Panc1 (cell line): ENCODE results near the gene IRX1. TPM values are rescaled to one million over a fixed set of nuclear protein-coding genes. Genes with fewer than 3 reads are reported as not detected.

Experiments used
- ATAC-seq: fragments of 200-7000 bp; cut with Tn5 transposase; 2 replicates; pipeline ENCODE4 v1.9.1; 2020; ENCODE audit warnings: mild to moderate bottlenecking, moderate library complexity
- BruUV-seq: library from RNA; stranded (reverse); fragments of 400-500 nt; replicated peaks from 2 replicates; lab custom pipeline; 2021; lab: Mats Ljungman, UMichigan
- CTCF ChIA-PET: fragments of 300-600 bp; sonication (Branson Sonifier 250); formaldehyde crosslinking; loops from one replicate; lab custom pipeline; 2022; ENCODE audit warnings: antibody characterized with exemption; lab: Charles Lee
- POLR2A ChIA-PET: fragments of 300-600 bp; sonication (Branson Sonifier 250); formaldehyde crosslinking; loops from one replicate; lab custom pipeline; 2022; ENCODE audit warnings: antibody characterized with exemption; lab: Charles Lee
- DNase-seq: peaks from one replicate; pipeline ENCODE4 v3.0.0-alpha.2; 2010; ENCODE audit warnings: low read depth, low spot score
- H3K27ac ChIP-seq: 2 replicates; pipeline ENCODE4 v1.5.1; 2011; ENCODE audit warnings: mild to moderate bottlenecking, low read length, inconsistent platforms
- H3K27me3 ChIP-seq: fragments of 200-500 bp; sonication (Bioruptor generic); 2 replicates; pipeline ENCODE4 v1.6.0; 2014; ENCODE audit warnings: low read length, inconsistent platforms; ENCODE audit not compliant: control insufficient read depth, insufficient read depth
- H3K36me3 ChIP-seq: fragments of 200-500 bp; sonication (Bioruptor generic); 2 replicates; pipeline ENCODE4 v1.5.1; 2014; ENCODE audit warnings: inconsistent platforms, mild to moderate bottlenecking, low read length, moderate library complexity; ENCODE audit not compliant: control insufficient read depth, insufficient read depth
- H3K4me1 ChIP-seq: 2 replicates; pipeline ENCODE4 v1.5.1; 2011; ENCODE audit warnings: inconsistent platforms, mild to moderate bottlenecking, low read length, moderate library complexity; ENCODE audit not compliant: control insufficient read depth, insufficient read depth
- H3K4me3 ChIP-seq, 2 experiments: 2 replicates each; pipeline ENCODE4 v1.5.1; 2011 to 2012; ENCODE audit warnings: low read depth in 2 of 2, low read length in 2 of 2, mild to moderate bottlenecking in 2 of 2, inconsistent platforms in 1 of 2, moderate library complexity in 1 of 2
- H3K9me3 ChIP-seq: fragments of 200-500 bp; sonication (Bioruptor generic); 2 replicates; pipeline ENCODE4 v1.5.1; 2014; ENCODE audit warnings: low read depth, mild to moderate bottlenecking, inconsistent platforms, low read length, moderate library complexity; ENCODE audit not compliant: control insufficient read depth, insufficient read depth
- CTCF ChIP-seq: fragments of 450-650 bp; IDR thresholded peaks from 2 replicates; pipeline ENCODE4 v1.5.1; 2017; ENCODE audit warnings: mild to moderate bottlenecking
- POLR2AphosphoS5 ChIP-seq: IDR thresholded peaks from 2 replicates; pipeline ENCODE4 v1.6.1; 2012; ENCODE audit warnings: mild to moderate bottlenecking, low read depth, low read length, moderate library complexity
- REST ChIP-seq, 2 experiments: IDR thresholded peaks; 2 replicates each; pipeline ENCODE4 v1.6.1; 2011 to 2012; ENCODE audit warnings: low read depth in 2 of 2, control low read depth in 1 of 2, low read length in 1 of 2, mild to moderate bottlenecking in 1 of 2, moderate library complexity in 1 of 2; ENCODE audit not compliant: insufficient read depth in 1 of 2
- TCF7L2 ChIP-seq: IDR thresholded peaks from 2 replicates; pipeline ENCODE4 v1.6.1; 2011; ENCODE audit warnings: mild to moderate bottlenecking, low read depth, low read length, inconsistent platforms
- in situ Hi-C: cut with HindIII; loops from 2 replicates; pipeline ENCODE4 v1.10.0; 2016; ENCODE audit warnings: low sequenced_read_pairs, low pct_unique_long_range_greater_than_20kb
- intact Hi-C: fragments of 100-400 bp; cut with micrococcal nuclease; formaldehyde crosslinking; loops from one replicate; pipeline ENCODE4 v1.10.0; 2022; ENCODE audit not compliant: unreplicated experiment
- total RNA-seq: library from RNA; stranded (reverse); gene quantifications from one replicate; pipeline ENCODE4 v1.2.1, GENCODE V29; 2021; ENCODE audit not compliant: unreplicated experiment

The IRX1 gene
- total RNA-seq, 1 experiment from 2014 or later, result not detected

- Histone ChIP-seq H3K4me1 (no peaks in the 10 kb centered on the region), H3K9me3 (no peaks in the 10 kb centered on the region), H3K36me3 (no peaks in the 10 kb centered on the region), H3K4me3 (no peak overlapping the region), H3K27ac (no peak overlapping the region), H3K27me3 (no peaks in the 10 kb centered on the region)
- ChIA-PET CTCF (no interaction called here), POLR2A (no interaction called here)
- no peak for TF ChIP-seq TCF7L2
- intact Hi-C loops (no loop called here), in situ Hi-C loops (no loop called here)
- no TSS peak for BruUV-seq
- ATAC-seq (no peak), DNase-seq (no peak)
Measured at GRCh38 chr5:3601061-3601710, 5.6 kb downstream of the IRX1 start.

GRCh38 chr5:3601911-3602782, 6.5 kb downstream of the IRX1 start:
- Histone ChIP-seq H3K27ac (no peak overlapping the region), H3K4me1 (no peaks in the 10 kb centered on the region), H3K9me3 (no peaks in the 10 kb centered on the region), H3K36me3 (no peaks in the 10 kb centered on the region), H3K4me3 (no peak overlapping the region), H3K27me3 (no peaks in the 10 kb centered on the region)
- POLR2A ChIA-PET, result no interaction called here
- CTCF ChIA-PET, result no interaction called here
- ATAC-seq (no peak), DNase-seq (no peak)
- TF ChIP-seq REST (IDR thresholded peaks at IDR 0.05; ENCODE audit: insufficient read depth in 1 of 2, low read depth in 2 of 2, low read length in 1 of 2), result no peak
- no peak for TF ChIP-seq POLR2AphosphoS5
- TF ChIP-seq CTCF, result no peak
- intact Hi-C loops (no loop called here), in situ Hi-C loops (no loop called here)
- no TSS peak for BruUV-seq
